Endothelial cell of umbilical vein (primary cell): ENCODE measurements around the gene IL17RD.

Experiments
- JUN ChIP-seq: IDR thresholded peaks from 2 replicates; pipeline ENCODE4 v1.6.1; 2011; ENCODE audit warnings: borderline replicate concordance, low read depth; ENCODE audit not compliant: insufficient read length, insufficient read depth
- POLR2A ChIP-seq: IDR thresholded peaks from 2 replicates; pipeline ENCODE4 v1.6.1; 2012; ENCODE audit warnings: low read depth, mild to moderate bottlenecking, control low read depth, low read length

DNA sequence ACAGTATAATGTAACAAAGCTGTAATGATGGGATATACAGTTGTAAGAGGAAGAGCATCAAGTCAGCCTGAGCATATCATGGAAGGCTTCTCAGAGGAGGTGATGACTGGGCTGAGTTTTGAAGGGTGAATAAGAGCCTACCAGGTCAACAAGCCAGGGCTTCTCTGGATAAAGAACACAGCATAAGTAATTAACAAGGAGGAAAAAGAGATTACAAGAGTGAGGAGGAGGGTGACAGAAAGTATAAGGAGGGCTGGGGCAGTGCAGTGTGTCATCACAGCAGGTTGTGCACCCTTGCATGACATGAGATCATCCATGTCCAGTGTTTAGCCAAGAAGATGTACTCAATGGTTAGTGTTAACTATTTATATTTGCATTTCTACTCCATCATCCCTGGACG, 121.6 kb downstream of the IL17RD start:
- TF ChIP-seq POLR2A (no peak), JUN (no peak)
